IMR-90 (cell line): ENCODE results near the gene USP47. TPM values are rescaled to one million over a fixed set of nuclear protein-coding genes. Genes with fewer than 3 reads are reported as not detected.
A peak's percentile ranks its signal among the peaks of the same experiment; 100 is the strongest.

Experiments used
- ATAC-seq: fragments of 200-7000 bp; cut with Tn5 transposase; 2 replicates; pipeline ENCODE4 v1.9.1; 2020; ENCODE audit warnings: low read depth, mild to moderate bottlenecking, moderate library complexity
- BruUV-seq: library from RNA; stranded (reverse); fragments of 400-500 nt; replicated peaks from 2 replicates; lab custom pipeline; 2021; lab: Mats Ljungman, UMichigan
- CTCF ChIA-PET: fragments of 300-600 bp; formaldehyde crosslinking; extraction: SDS; loops from one replicate; lab custom pipeline; 2021; ENCODE audit warnings: antibody characterized with exemption; lab: Yijun Ruan, JAX
- POLR2A ChIA-PET: fragments of 300-600 bp; sonication (Branson Sonifier 250); formaldehyde crosslinking; loops from one replicate; lab custom pipeline; 2022; ENCODE audit warnings: antibody characterized with exemption; ENCODE audit not compliant: unreplicated experiment; lab: Charles Lee
- DNase-seq: peaks from one replicate; pipeline ENCODE4 v3.0.0; 2013
- H2AFZ ChIP-seq: replicated peaks from 2 replicates; pipeline ENCODE3; 2013; ENCODE audit warnings: low read length, mild to moderate bottlenecking; ENCODE audit not compliant: poor library complexity
- H2AK5ac ChIP-seq: 2 replicates; pipeline ENCODE4 v1.6.1; 2013; ENCODE audit warnings: low read depth, low read length, inconsistent platforms
- H2AK9ac ChIP-seq: replicated peaks from 2 replicates; pipeline ENCODE3; 2013; ENCODE audit warnings: mild to moderate bottlenecking, low read depth, low read length, moderate library complexity; ENCODE audit not compliant: poor library complexity
- H2BK120ac ChIP-seq: 2 replicates; pipeline ENCODE4 v1.6.1; 2013; ENCODE audit warnings: low read depth, low read length, inconsistent platforms
- H2BK15ac ChIP-seq: 3 replicates; pipeline ENCODE4 v1.6.1; 2013; ENCODE audit warnings: low read depth, low read length, inconsistent platforms
- H2BK20ac ChIP-seq: 2 replicates; pipeline ENCODE4 v1.6.1; 2013; ENCODE audit warnings: low read depth, mild to moderate bottlenecking, inconsistent platforms, low read length, moderate library complexity
- H2BK5ac ChIP-seq: 2 replicates; pipeline ENCODE4 v1.6.1; 2013; ENCODE audit warnings: mild to moderate bottlenecking, low read depth, low read length, inconsistent platforms; ENCODE audit not compliant: poor library complexity, severe bottlenecking
- H3K14ac ChIP-seq: replicated peaks from 2 replicates; pipeline ENCODE4 v1.6.1; 2013; ENCODE audit warnings: low read depth, low read length, inconsistent platforms
- H3K18ac ChIP-seq: 2 replicates; pipeline ENCODE4 v1.6.1; 2013; ENCODE audit warnings: low read depth, low read length, control low read depth
- H3K23ac ChIP-seq: 2 replicates; pipeline ENCODE4 v1.6.1; 2013; ENCODE audit warnings: low read depth, low read length, inconsistent platforms
- H3K27ac ChIP-seq: 2 replicates; pipeline ENCODE4 v1.5.1; 2013; ENCODE audit warnings: mild to moderate bottlenecking, control low read depth, low read length; ENCODE audit not compliant: insufficient read depth
- H3K27me3 ChIP-seq: 2 replicates; pipeline ENCODE4 v1.6.1; 2013; ENCODE audit warnings: low read length; ENCODE audit not compliant: control insufficient read depth, insufficient read depth
- H3K36me3 ChIP-seq: 2 replicates; pipeline ENCODE4 v1.6.1; 2013; ENCODE audit warnings: low read length, mixed read lengths; ENCODE audit not compliant: control insufficient read depth, insufficient read depth
- H3K4ac ChIP-seq: 2 replicates; pipeline ENCODE4 v1.6.1; 2013; ENCODE audit warnings: low read depth, low read length, inconsistent platforms
- H3K4me1 ChIP-seq: 2 replicates; pipeline ENCODE4 v1.6.1; 2013; ENCODE audit warnings: low read length, mixed read lengths; ENCODE audit not compliant: control insufficient read depth, insufficient read depth
- H3K4me2 ChIP-seq: 2 replicates; pipeline ENCODE4 v1.6.1; 2013; ENCODE audit warnings: low read depth, mild to moderate bottlenecking, control low read depth, low read length, moderate library complexity
- H3K4me3 ChIP-seq: 2 replicates; pipeline ENCODE4 v1.5.1; 2013; ENCODE audit warnings: low read depth, mild to moderate bottlenecking, control low read depth, low read length, moderate library complexity; ENCODE audit not compliant: insufficient read depth
- H3K56ac ChIP-seq: 2 replicates; pipeline ENCODE4 v1.6.1; 2013; ENCODE audit warnings: low read length, inconsistent platforms; ENCODE audit not compliant: insufficient read depth; ENCODE audit errors: extremely low read depth
- H3K79me1 ChIP-seq, 2 experiments: 2 replicates each; pipeline ENCODE4 v1.6.1; 2013; ENCODE audit warnings: low read length in 2 of 2, inconsistent platforms in 1 of 2, low read depth in 1 of 2
- H3K9ac ChIP-seq: 2 replicates; pipeline ENCODE4 v1.6.1; 2013; ENCODE audit warnings: low read depth, low read length, control low read depth
- H3K9me1 ChIP-seq: 2 replicates; pipeline ENCODE4 v1.6.1; 2013; ENCODE audit warnings: low read length, inconsistent platforms; ENCODE audit not compliant: insufficient read depth
- H3K9me3 ChIP-seq: 2 replicates; pipeline ENCODE4 v1.6.1; 2013; ENCODE audit warnings: low read length; ENCODE audit not compliant: control insufficient read depth, insufficient read depth
- H4K20me1 ChIP-seq: 2 replicates; pipeline ENCODE4 v1.6.1; 2013; ENCODE audit warnings: low read length, inconsistent platforms; ENCODE audit not compliant: insufficient read depth
- H4K5ac ChIP-seq: 2 replicates; pipeline ENCODE4 v1.6.1; 2013; ENCODE audit warnings: mild to moderate bottlenecking, low read depth, low read length, control low read depth
- H4K8ac ChIP-seq, 2 experiments: 2 replicates each; pipeline ENCODE4 v1.6.1; 2013; ENCODE audit warnings: low read depth in 2 of 2, low read length in 2 of 2, control low read depth in 1 of 2, inconsistent platforms in 1 of 2
- H4K91ac ChIP-seq: 2 replicates; pipeline ENCODE4 v1.6.1; 2013; ENCODE audit warnings: low read depth, low read length, inconsistent platforms; ENCODE audit not compliant: insufficient read depth
- BHLHE40 ChIP-seq: fragments of 150-350 bp; IDR thresholded peaks from 2 replicates; pipeline ENCODE4 v1.6.1; 2016; ENCODE audit warnings: mild to moderate bottlenecking, low read depth, low read length
- CHD1 ChIP-seq: IDR thresholded peaks from 2 replicates; pipeline ENCODE4 v1.6.1; 2012; ENCODE audit warnings: low read depth, low read length, improper control_type of control experiment
- FOS ChIP-seq: fragments of 150-350 bp; IDR thresholded peaks from 2 replicates; pipeline ENCODE4 v1.6.1; 2016; ENCODE audit warnings: low read depth, low read length
- MAFK ChIP-seq: IDR thresholded peaks from 2 replicates; pipeline ENCODE4 v1.6.1; 2012; ENCODE audit warnings: low read depth, low read length, improper control_type of control experiment
- MAZ ChIP-seq: IDR thresholded peaks from 2 replicates; pipeline ENCODE4 v1.6.1; 2012; ENCODE audit warnings: low read depth, mild to moderate bottlenecking, low read length, improper control_type of control experiment, moderate library complexity, borderline replicate concordance
- MXI1 ChIP-seq: IDR thresholded peaks from 2 replicates; pipeline ENCODE4 v1.6.1; 2012; ENCODE audit warnings: low read depth, mild to moderate bottlenecking, low read length, moderate library complexity, borderline replicate concordance
- POLR2A ChIP-seq: IDR thresholded peaks from 2 replicates; pipeline ENCODE4 v1.6.1; 2012; ENCODE audit warnings: mild to moderate bottlenecking, low read depth, low read length
- RAD21 ChIP-seq: IDR thresholded peaks from 2 replicates; pipeline ENCODE4 v1.6.1; 2012; ENCODE audit warnings: low read length, improper control_type of control experiment
- RCOR1 ChIP-seq: IDR thresholded peaks from 2 replicates; pipeline ENCODE4 v1.6.1; 2012; ENCODE audit warnings: mild to moderate bottlenecking, low read length, improper control_type of control experiment; ENCODE audit not compliant: insufficient replicate concordance
- RFX5 ChIP-seq: IDR thresholded peaks from 2 replicates; pipeline ENCODE4 v1.8.0; 2012; ENCODE audit warnings: low read depth, mild to moderate bottlenecking, low read length, moderate library complexity
- SMC3 ChIP-seq: fragments of 150-350 bp; IDR thresholded peaks from 2 replicates; pipeline ENCODE4 v1.6.1; 2016; ENCODE audit warnings: low read depth, mild to moderate bottlenecking, antibody characterized with exemption, low read length, moderate library complexity
- WGBS, 2 experiments: methylation state at CpG; one replicate each; pipeline versions ENCODE4 v1.1.5 to v1.1.7; 2013; ENCODE audit warnings: missing lambda C conversion rate in 2 of 2; ENCODE audit not compliant: insufficient read length in 1 of 2; ENCODE audit errors: extremely low coverage in 2 of 2; 5-methylcytosine and 5-hydroxymethylcytosine counted together
- dilution Hi-C: fragments of 300-500 bp; cut with HindIII; formaldehyde crosslinking; loops from one replicate; pipeline ENCODE4 v1.14.3; 2018; ENCODE audit warnings: low sequenced_read_pairs; ENCODE audit not compliant: unreplicated experiment
- in situ Hi-C: fragments of 300-500 bp; cut with MboI; formaldehyde crosslinking; loops from 3 replicates; pipeline ENCODE4 v1.14.3; 2019; ENCODE audit warnings: low sequenced_read_pairs, inconsistent platforms, mixed read lengths
- intact Hi-C: fragments of 100-400 bp; cut with micrococcal nuclease; formaldehyde crosslinking; loops from 2 replicates; pipeline ENCODE4 v1.10.0; 2022
- polyA plus RNA-seq, 3 experiments: library from polyadenylated mRNA; depleted of rRNA; stranded (reverse); fragments of >200 nt; gene quantifications; 2 replicates each; pipeline ENCODE4 v1.2.3, GENCODE V29; 2012; ENCODE audit warnings: low replicate concordance in 1 of 3
- total RNA-seq: library from RNA; depleted of rRNA; stranded (reverse); fragments of >200 nt; gene quantifications from 2 replicates; pipeline ENCODE4 v1.2.3, GENCODE V29; 2012
- TF ChIP-seq, protein P1 (sequence below): conservative IDR thresholded peaks from 2 replicates; pipeline ENCODE4 v1.5.1; 2012; ENCODE audit warnings: mild to moderate bottlenecking, low read depth, low read length, improper control_type of control experiment
- TF ChIP-seq, protein P2 (sequence below): fragments of 150-350 bp; IDR thresholded peaks from 2 replicates; pipeline ENCODE4 v1.6.1; 2017; ENCODE audit warnings: mild to moderate bottlenecking, antibody characterized with exemption, low read length, low read depth

The USP47 gene
- total and polyA plus RNA-seq, 2 of the 4 experiments (the other 2 are of a cell fraction) = 15.0 to 110 TPM

DNA sequence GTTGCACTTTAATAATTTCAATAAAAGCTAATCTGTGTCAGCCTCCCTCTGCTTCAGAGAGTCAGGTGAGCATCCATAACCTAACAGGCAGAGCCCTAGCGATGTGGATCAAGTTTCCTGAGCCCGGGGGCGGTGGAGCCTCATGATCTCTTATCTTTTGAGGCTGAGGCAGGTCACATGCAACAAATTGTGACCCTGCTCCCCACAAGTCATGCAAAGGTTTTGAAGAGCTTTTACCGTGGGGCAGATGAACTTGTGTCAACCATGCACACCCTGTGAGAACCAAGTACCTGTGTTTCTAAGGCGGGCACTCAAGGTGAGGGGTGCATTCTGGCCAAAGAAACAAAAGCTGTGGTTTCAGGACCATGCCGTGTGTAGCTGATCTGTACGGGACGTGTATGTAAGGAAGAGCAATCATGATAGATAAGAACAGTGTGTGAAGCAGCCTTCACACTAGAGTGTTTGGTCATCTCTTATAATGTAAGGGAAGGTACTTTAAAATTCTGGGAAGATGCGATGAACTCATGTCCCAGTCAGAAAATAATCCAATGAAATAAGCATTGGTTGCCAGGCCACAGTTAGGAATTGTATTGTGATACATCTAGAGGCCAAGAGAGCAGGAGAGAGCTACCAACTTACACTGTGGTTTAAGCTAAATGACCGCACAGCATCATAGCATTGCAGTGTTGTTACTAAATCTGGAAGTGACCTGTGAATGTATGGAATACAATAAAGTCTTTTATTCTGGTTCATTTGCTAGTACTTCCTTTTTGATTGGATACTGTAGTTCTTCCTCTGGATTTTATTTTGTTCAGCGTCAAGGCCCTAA, 116.8 kb downstream of the USP47 start:
- H3K27ac ChIP-seq = no peak overlapping the region
- H2BK120ac ChIP-seq = no peak overlapping the region
- H3K14ac ChIP-seq = no peak overlapping the region
- H3K9me1 ChIP-seq = peaks cover 3% of the 10 kb centered on the region; the same call in 1 of the 2 replicates
- CTCF ChIA-PET = no interaction called here
- H3K4me1 ChIP-seq = no peaks in the 10 kb centered on the region
- 91% methylated on average over 7 of the region's 11 CpGs; no CpG with 5 or more reads in 1 of the 2 experiments for WGBS, 2 experiments
- no peak overlapping the region for H3K4ac ChIP-seq
- H3K36me3 ChIP-seq = peaks cover 40% of the 10 kb centered on the region
- no peak overlapping the region for H2BK5ac ChIP-seq
- H2BK15ac ChIP-seq = no peak overlapping the region
- H2BK20ac ChIP-seq = no peak overlapping the region
- H3K23ac ChIP-seq = no peak overlapping the region
- TF ChIP-seq RAD21 (no peak), RFX5 (no peak), MXI1 (no peak), SMC3 (no peak), FOS (no peak), MAFK (no peak), MAZ (no peak), POLR2A (no peak), RCOR1 (no peak), CHD1 (no peak), BHLHE40 (no peak)
- TF ChIP-seq, protein P1, sequence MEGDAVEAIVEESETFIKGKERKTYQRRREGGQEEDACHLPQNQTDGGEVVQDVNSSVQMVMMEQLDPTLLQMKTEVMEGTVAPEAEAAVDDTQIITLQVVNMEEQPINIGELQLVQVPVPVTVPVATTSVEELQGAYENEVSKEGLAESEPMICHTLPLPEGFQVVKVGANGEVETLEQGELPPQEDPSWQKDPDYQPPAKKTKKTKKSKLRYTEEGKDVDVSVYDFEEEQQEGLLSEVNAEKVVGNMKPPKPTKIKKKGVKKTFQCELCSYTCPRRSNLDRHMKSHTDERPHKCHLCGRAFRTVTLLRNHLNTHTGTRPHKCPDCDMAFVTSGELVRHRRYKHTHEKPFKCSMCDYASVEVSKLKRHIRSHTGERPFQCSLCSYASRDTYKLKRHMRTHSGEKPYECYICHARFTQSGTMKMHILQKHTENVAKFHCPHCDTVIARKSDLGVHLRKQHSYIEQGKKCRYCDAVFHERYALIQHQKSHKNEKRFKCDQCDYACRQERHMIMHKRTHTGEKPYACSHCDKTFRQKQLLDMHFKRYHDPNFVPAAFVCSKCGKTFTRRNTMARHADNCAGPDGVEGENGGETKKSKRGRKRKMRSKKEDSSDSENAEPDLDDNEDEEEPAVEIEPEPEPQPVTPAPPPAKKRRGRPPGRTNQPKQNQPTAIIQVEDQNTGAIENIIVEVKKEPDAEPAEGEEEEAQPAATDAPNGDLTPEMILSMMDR = no peak
- TF ChIP-seq, protein P2, sequence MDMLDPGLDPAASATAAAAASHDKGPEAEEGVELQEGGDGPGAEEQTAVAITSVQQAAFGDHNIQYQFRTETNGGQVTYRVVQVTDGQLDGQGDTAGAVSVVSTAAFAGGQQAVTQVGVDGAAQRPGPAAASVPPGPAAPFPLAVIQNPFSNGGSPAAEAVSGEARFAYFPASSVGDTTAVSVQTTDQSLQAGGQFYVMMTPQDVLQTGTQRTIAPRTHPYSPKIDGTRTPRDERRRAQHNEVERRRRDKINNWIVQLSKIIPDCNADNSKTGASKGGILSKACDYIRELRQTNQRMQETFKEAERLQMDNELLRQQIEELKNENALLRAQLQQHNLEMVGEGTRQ = no peak
- H4K5ac ChIP-seq = no peak overlapping the region
- no peaks in the 10 kb centered on the region for H3K27me3 ChIP-seq
- no peaks in the 10 kb centered on the region for H3K9me3 ChIP-seq
- H2AFZ ChIP-seq = no peak overlapping the region
- no peak overlapping the region for H3K18ac ChIP-seq
- ATAC-seq = no peak
- H4K20me1 ChIP-seq = no peaks in the 10 kb centered on the region
- no peak overlapping the region for H4K91ac ChIP-seq
- H2AK9ac ChIP-seq = no peak overlapping the region
- H3K4me3 ChIP-seq = no peak overlapping the region
- H3K56ac ChIP-seq = no peak overlapping the region
- peaks cover 0 to 16% of the 10 kb centered on the region in 2 experiments; a peak in 2 of 4 replicates for H3K79me1 ChIP-seq
- H3K4me2 ChIP-seq = no peak overlapping the region
- no TSS peak for BruUV-seq
- peak; percentile 47 for DNase-seq
- H4K8ac ChIP-seq = no peak overlapping the region; a peak in 1 of 4 replicates
- in situ Hi-C loops = no loop called here
- POLR2A ChIA-PET = no interaction called here
- dilution Hi-C loops = no loop called here
- no peak overlapping the region; the same call in 1 of the 2 replicates for H3K9ac ChIP-seq
- no peak overlapping the region for H2AK5ac ChIP-seq
- intact Hi-C loops = no loop called here
